GM23338 (cell line): Measurements from ENCODE around the gene TAF10. TPM values are rescaled to one million over a fixed set of nuclear protein-coding genes. Genes with fewer than 3 reads are reported as not detected.

Source experiments
- CTCF ChIP-seq, 2 experiments: fragments of 200-600 bp in 1 of 2; sonication (generic) in 1 of 2; conservative IDR thresholded peaks; 2 replicates each; pipeline versions ENCODE4 v1.5.1 to v1.6.1; 2016 to 2017; ENCODE audit warnings: antibody characterized with exemption in 2 of 2, low read depth in 2 of 2, mild to moderate bottlenecking in 2 of 2, moderate library complexity in 1 of 2
- EZH2 ChIP-seq: fragments of 200-600 bp; sonication (generic); IDR thresholded peaks from one replicate; pipeline ENCODE4 v1.8.0; 2017; ENCODE audit warnings: antibody characterized with exemption, mild to moderate bottlenecking, low read depth; ENCODE audit not compliant: unreplicated experiment
- JUNB ChIP-seq: IDR thresholded peaks from one replicate; pipeline ENCODE4 v1.6.1; 2016; ENCODE audit warnings: antibody characterized with exemption; ENCODE audit not compliant: unreplicated experiment
- POLR2AphosphoS5 ChIP-seq: IDR thresholded peaks from 2 replicates; pipeline ENCODE4 v1.6.1; 2016; ENCODE audit warnings: antibody characterized with exemption, low read depth
- ZNF331 ChIP-seq: fragments of 250-450 bp; sonication (Bioruptor Pico); IDR thresholded peaks from 2 replicates; pipeline ENCODE4 v1.5.0; 2020; ENCODE audit warnings: low read depth, mild to moderate bottlenecking, moderate library complexity
- ZNF462 ChIP-seq: fragments of 250-450 bp; sonication (Bioruptor Pico); IDR thresholded peaks from 2 replicates; pipeline ENCODE4 v1.5.0; 2020; ENCODE audit warnings: mild to moderate bottlenecking, moderate library complexity
- polyA plus RNA-seq: library from polyadenylated mRNA; unstranded; fragments of >200 nt; fragmentation: Nextera tagmentation; extraction: Ambion mirVana; gene quantifications from 2 replicates; pipeline ENCODE4 v1.2.1, GENCODE V29; 2016
- total RNA-seq: library from RNA; depleted of rRNA; stranded (reverse); fragments of >200 nt; shearing (Covaris generic); gene quantifications from 2 replicates; pipeline ENCODE4 v1.2.3, GENCODE V29; 2014

TAF10 gene
- total and polyA plus RNA-seq, 2 experiments from 2014 or later, result 108 to 253 TPM

- no peak for TF ChIP-seq ZNF462 (CRISPR knock-in tag)
- no peak for TF ChIP-seq CTCF (conservative IDR thresholded peaks at IDR 0.05; ENCODE audit: low read depth in 2 of 2)
- TF ChIP-seq EZH2, result no peak
- no peak for TF ChIP-seq POLR2AphosphoS5
- TF ChIP-seq ZNF331 (CRISPR knock-in tag), result no peak
- no peak for TF ChIP-seq JUNB
These were observed 18.7 kb upstream of the TAF10 start (continued) for GRCh38 chr11:6630632-6631291.
